ENCODE results near the gene CFAP73.
A peak's percentile ranks its signal among the peaks of the same experiment; 100 is the strongest.

The CFAP73 gene

GRCh38 chr12:113112043-113112899 lies 37.3 kb upstream of the CFAP73 start:
- H3K14ac ChIP-seq (ENCODE audit: low read length): no peak overlapping the region
- H3K9me3 ChIP-seq (ENCODE audit: insufficient read depth, low read depth, low read length): peaks cover 3% of the 10 kb centered on the region
- no peak overlapping the region for H3K9ac ChIP-seq (ENCODE audit: low read length)
- no peak overlapping the region for H2BK12ac ChIP-seq (ENCODE audit: low read length)
- no peak overlapping the region for H2AK5ac ChIP-seq (ENCODE audit: low read length)
- no peak overlapping the region for H3K27ac ChIP-seq (ENCODE audit: low read depth, low read length)
- H3K4me2 ChIP-seq (ENCODE audit: low read length): no peak overlapping the region
- H2BK5ac ChIP-seq (ENCODE audit: low read depth, low read length, poor library complexity): no peak overlapping the region
- H3K23ac ChIP-seq (ENCODE audit: low read length): no peak overlapping the region
- H3K36me3 ChIP-seq (ENCODE audit: control insufficient read depth in 1 of 2, insufficient read depth in 2 of 2, low read length in 2 of 2): no peaks in the 10 kb centered on the region
- H3K18ac ChIP-seq (ENCODE audit: low read length): no peak overlapping the region
- H4K12ac ChIP-seq (ENCODE audit: low read depth, low read length): no peak overlapping the region
- H3K79me2 ChIP-seq (ENCODE audit: control insufficient read depth, insufficient read depth, low read length, poor library complexity): peaks cover 2% of the 10 kb centered on the region
- no peak overlapping the region for H3K4ac ChIP-seq (ENCODE audit: low read depth, low read length)
- no peak overlapping the region for H4K8ac ChIP-seq (ENCODE audit: low read depth, low read length)
- H3K79me1 ChIP-seq (ENCODE audit: low read length): no peaks in the 10 kb centered on the region
- no peaks in the 10 kb centered on the region for H3K27me3 ChIP-seq (ENCODE audit: insufficient read depth, low read length)
- no peak overlapping the region for H2BK120ac ChIP-seq (ENCODE audit: insufficient read depth, low read length, poor library complexity)
- peak in 1 of 2 donors; percentile 16 for DNase-seq
- no peaks in the 10 kb centered on the region for H3K4me1 ChIP-seq (ENCODE audit: control insufficient read depth in 1 of 2, insufficient read depth in 2 of 2, low read length in 2 of 2)
- WGBS (ENCODE audit: extremely low coverage, insufficient coverage, insufficient read length): no CpG with 5 or more reads among the region's 39 CpGs
- no peak overlapping the region for H4K91ac ChIP-seq (ENCODE audit: low read depth, low read length)
- no peak overlapping the region for H3K4me3 ChIP-seq (ENCODE audit: low read depth, low read length)
- no peak overlapping the region for H2AFZ ChIP-seq (ENCODE audit: insufficient read depth, low read length, poor library complexity)

- no peaks in the 10 kb centered on the region for H3K27me3 ChIP-seq (ENCODE audit: insufficient read depth, low read length)
- H3K18ac ChIP-seq (ENCODE audit: low read length): no peak overlapping the region
- H2BK120ac ChIP-seq (ENCODE audit: insufficient read depth, low read length, poor library complexity): no peak overlapping the region
- H3K79me1 ChIP-seq (ENCODE audit: low read length): no peaks in the 10 kb centered on the region
- no peak overlapping the region for H4K8ac ChIP-seq (ENCODE audit: low read depth, low read length)
- no peak overlapping the region for H4K91ac ChIP-seq (ENCODE audit: low read depth, low read length)
- DNase-seq: no peak
- H3K9me3 ChIP-seq (ENCODE audit: insufficient read depth, low read depth, low read length): peaks cover 3% of the 10 kb centered on the region
- H2AFZ ChIP-seq (ENCODE audit: insufficient read depth, low read length, poor library complexity): no peak overlapping the region
- no peak overlapping the region for H3K4me3 ChIP-seq (ENCODE audit: low read depth, low read length)
- H3K23ac ChIP-seq (ENCODE audit: low read length): no peak overlapping the region
- peaks cover 2% of the 10 kb centered on the region for H3K79me2 ChIP-seq (ENCODE audit: control insufficient read depth, insufficient read depth, low read length, poor library complexity)
- WGBS (ENCODE audit: extremely low coverage, insufficient coverage, insufficient read length): no CpG with 5 or more reads among the region's 2 CpGs
- H3K4ac ChIP-seq (ENCODE audit: low read depth, low read length): no peak overlapping the region
- no peak overlapping the region for H2AK5ac ChIP-seq (ENCODE audit: low read length)
- H4K12ac ChIP-seq (ENCODE audit: low read depth, low read length): no peak overlapping the region
- no peaks in the 10 kb centered on the region for H3K4me1 ChIP-seq (ENCODE audit: control insufficient read depth in 1 of 2, insufficient read depth in 2 of 2, low read length in 2 of 2)
- no peak overlapping the region for H2BK5ac ChIP-seq (ENCODE audit: low read depth, low read length, poor library complexity)
- no peak overlapping the region for H3K27ac ChIP-seq (ENCODE audit: low read depth, low read length)
- H3K9ac ChIP-seq (ENCODE audit: low read length): no peak overlapping the region
- H3K36me3 ChIP-seq (ENCODE audit: control insufficient read depth in 1 of 2, insufficient read depth in 2 of 2, low read length in 2 of 2): no peaks in the 10 kb centered on the region
- H3K14ac ChIP-seq (ENCODE audit: low read length): no peak overlapping the region
- no peak overlapping the region for H2BK12ac ChIP-seq (ENCODE audit: low read length)
- no peak overlapping the region for H3K4me2 ChIP-seq (ENCODE audit: low read length)
Observed at GRCh38 chr12:113113397-113113796, 36.1 kb upstream of the CFAP73 start.

- H3K4me2 ChIP-seq (ENCODE audit: low read length): no peak overlapping the region
- H2BK120ac ChIP-seq (ENCODE audit: insufficient read depth, low read length, poor library complexity): no peak overlapping the region
- no peak overlapping the region for H4K91ac ChIP-seq (ENCODE audit: low read depth, low read length)
- no peaks in the 10 kb centered on the region for H3K27me3 ChIP-seq (ENCODE audit: insufficient read depth, low read length)
- H2AK5ac ChIP-seq (ENCODE audit: low read length): no peak overlapping the region
- no peak for DNase-seq
- H3K4me1 ChIP-seq (ENCODE audit: control insufficient read depth in 1 of 2, insufficient read depth in 2 of 2, low read length in 2 of 2): no peaks in the 10 kb centered on the region
- no peak overlapping the region for H3K23ac ChIP-seq (ENCODE audit: low read length)
- H4K12ac ChIP-seq (ENCODE audit: low read depth, low read length): no peak overlapping the region
- no CpG with 5 or more reads among the region's 19 CpGs for WGBS (ENCODE audit: extremely low coverage, insufficient coverage, insufficient read length)
- no peak overlapping the region for H2AFZ ChIP-seq (ENCODE audit: insufficient read depth, low read length, poor library complexity)
- no peak overlapping the region for H2BK5ac ChIP-seq (ENCODE audit: low read depth, low read length, poor library complexity)
- no peak overlapping the region for H3K27ac ChIP-seq (ENCODE audit: low read depth, low read length)
- no peak overlapping the region for H4K8ac ChIP-seq (ENCODE audit: low read depth, low read length)
- H3K36me3 ChIP-seq (ENCODE audit: control insufficient read depth in 1 of 2, insufficient read depth in 2 of 2, low read length in 2 of 2): no peaks in the 10 kb centered on the region
- no peaks in the 10 kb centered on the region for H3K79me1 ChIP-seq (ENCODE audit: low read length)
- no peak overlapping the region for H3K4ac ChIP-seq (ENCODE audit: low read depth, low read length)
- peaks cover 3% of the 10 kb centered on the region for H3K9me3 ChIP-seq (ENCODE audit: insufficient read depth, low read depth, low read length)
- no peak overlapping the region for H3K18ac ChIP-seq (ENCODE audit: low read length)
- peaks cover 2% of the 10 kb centered on the region for H3K79me2 ChIP-seq (ENCODE audit: control insufficient read depth, insufficient read depth, low read length, poor library complexity)
- H2BK12ac ChIP-seq (ENCODE audit: low read length): no peak overlapping the region
- H3K9ac ChIP-seq (ENCODE audit: low read length): no peak overlapping the region
- no peak overlapping the region for H3K4me3 ChIP-seq (ENCODE audit: low read depth, low read length)
- no peak overlapping the region for H3K14ac ChIP-seq (ENCODE audit: low read length)
Observed at GRCh38 chr12:113114447-113115178, 34.9 kb upstream of the CFAP73 start.

- H3K4me3 ChIP-seq (ENCODE audit: low read depth, low read length): no peak overlapping the region
- H3K79me1 ChIP-seq (ENCODE audit: low read length): no peaks in the 10 kb centered on the region
- H3K27ac ChIP-seq (ENCODE audit: low read depth, low read length): no peak overlapping the region
- no peak overlapping the region for H4K12ac ChIP-seq (ENCODE audit: low read depth, low read length)
- H3K18ac ChIP-seq (ENCODE audit: low read length): no peak overlapping the region
- H3K9ac ChIP-seq (ENCODE audit: low read length): no peak overlapping the region
- H2AFZ ChIP-seq (ENCODE audit: insufficient read depth, low read length, poor library complexity): no peak overlapping the region
- no peak overlapping the region for H2BK120ac ChIP-seq (ENCODE audit: insufficient read depth, low read length, poor library complexity)
- no peak overlapping the region for H3K4me2 ChIP-seq (ENCODE audit: low read length)
- H2AK5ac ChIP-seq (ENCODE audit: low read length): no peak overlapping the region
- no peak overlapping the region for H3K23ac ChIP-seq (ENCODE audit: low read length)
- no peak overlapping the region for H2BK5ac ChIP-seq (ENCODE audit: low read depth, low read length, poor library complexity)
- H3K4me1 ChIP-seq (ENCODE audit: control insufficient read depth in 1 of 2, insufficient read depth in 2 of 2, low read length in 2 of 2): no peaks in the 10 kb centered on the region
- no peak overlapping the region for H2BK12ac ChIP-seq (ENCODE audit: low read length)
- no peak overlapping the region for H3K14ac ChIP-seq (ENCODE audit: low read length)
- no peak for DNase-seq
- peaks cover 1% of the 10 kb centered on the region for H3K9me3 ChIP-seq (ENCODE audit: insufficient read depth, low read depth, low read length)
- H4K8ac ChIP-seq (ENCODE audit: low read depth, low read length): no peak overlapping the region
- H3K4ac ChIP-seq (ENCODE audit: low read depth, low read length): no peak overlapping the region
- no peaks in the 10 kb centered on the region for H3K36me3 ChIP-seq (ENCODE audit: control insufficient read depth in 1 of 2, insufficient read depth in 2 of 2, low read length in 2 of 2)
- no peaks in the 10 kb centered on the region for H3K27me3 ChIP-seq (ENCODE audit: insufficient read depth, low read length)
- no CpG with 5 or more reads among the region's 22 CpGs for WGBS (ENCODE audit: extremely low coverage, insufficient coverage, insufficient read length)
- no peak overlapping the region for H4K91ac ChIP-seq (ENCODE audit: low read depth, low read length)
- peaks cover 2% of the 10 kb centered on the region for H3K79me2 ChIP-seq (ENCODE audit: control insufficient read depth, insufficient read depth, low read length, poor library complexity)
Observed at GRCh38 chr12:113115455-113116126, 33.9 kb upstream of the CFAP73 start.
